Measurements from ENCODE around the gene CHRM1.

The CHRM1 gene

DNA sequence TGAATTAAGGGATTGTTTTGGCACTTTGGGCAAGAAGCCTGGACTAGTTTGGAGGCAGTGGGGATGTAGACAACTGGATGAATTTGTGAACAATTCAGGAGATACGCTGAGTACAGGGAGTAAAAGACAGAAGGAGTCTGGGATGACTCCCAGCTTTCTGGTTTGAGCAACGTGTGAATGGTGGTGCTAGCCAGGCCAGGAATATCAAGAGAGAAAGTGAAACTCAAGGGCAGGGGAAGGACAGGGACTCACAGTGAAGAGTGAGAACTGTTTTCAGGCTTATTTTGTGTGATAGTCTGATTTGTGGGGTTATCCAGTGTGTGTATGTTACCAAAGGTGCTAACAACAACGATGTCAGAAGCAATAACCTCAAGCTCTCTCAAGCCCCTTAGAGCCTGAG, 15.9 kb downstream of the CHRM1 start:
- Mint-ChIP-seq H3K27me3 (ENCODE audit: low read depth, poor library complexity) (peaks cover 56% of the 10 kb centered on the region), H3K9me3 (no peaks in the 10 kb centered on the region), H3K4me1 (peaks cover 4% of the 10 kb centered on the region), H3K27ac (peak overlapping the region; percentile 43), H3K36me3 (ENCODE audit: low read depth) (no peaks in the 10 kb centered on the region), H3K4me3 (no peak overlapping the region)
- DNase-seq = no peak
- TF ChIP-seq, protein P1, sequence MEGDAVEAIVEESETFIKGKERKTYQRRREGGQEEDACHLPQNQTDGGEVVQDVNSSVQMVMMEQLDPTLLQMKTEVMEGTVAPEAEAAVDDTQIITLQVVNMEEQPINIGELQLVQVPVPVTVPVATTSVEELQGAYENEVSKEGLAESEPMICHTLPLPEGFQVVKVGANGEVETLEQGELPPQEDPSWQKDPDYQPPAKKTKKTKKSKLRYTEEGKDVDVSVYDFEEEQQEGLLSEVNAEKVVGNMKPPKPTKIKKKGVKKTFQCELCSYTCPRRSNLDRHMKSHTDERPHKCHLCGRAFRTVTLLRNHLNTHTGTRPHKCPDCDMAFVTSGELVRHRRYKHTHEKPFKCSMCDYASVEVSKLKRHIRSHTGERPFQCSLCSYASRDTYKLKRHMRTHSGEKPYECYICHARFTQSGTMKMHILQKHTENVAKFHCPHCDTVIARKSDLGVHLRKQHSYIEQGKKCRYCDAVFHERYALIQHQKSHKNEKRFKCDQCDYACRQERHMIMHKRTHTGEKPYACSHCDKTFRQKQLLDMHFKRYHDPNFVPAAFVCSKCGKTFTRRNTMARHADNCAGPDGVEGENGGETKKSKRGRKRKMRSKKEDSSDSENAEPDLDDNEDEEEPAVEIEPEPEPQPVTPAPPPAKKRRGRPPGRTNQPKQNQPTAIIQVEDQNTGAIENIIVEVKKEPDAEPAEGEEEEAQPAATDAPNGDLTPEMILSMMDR (IDR thresholded peaks at IDR 0.05) = no peak

DNA sequence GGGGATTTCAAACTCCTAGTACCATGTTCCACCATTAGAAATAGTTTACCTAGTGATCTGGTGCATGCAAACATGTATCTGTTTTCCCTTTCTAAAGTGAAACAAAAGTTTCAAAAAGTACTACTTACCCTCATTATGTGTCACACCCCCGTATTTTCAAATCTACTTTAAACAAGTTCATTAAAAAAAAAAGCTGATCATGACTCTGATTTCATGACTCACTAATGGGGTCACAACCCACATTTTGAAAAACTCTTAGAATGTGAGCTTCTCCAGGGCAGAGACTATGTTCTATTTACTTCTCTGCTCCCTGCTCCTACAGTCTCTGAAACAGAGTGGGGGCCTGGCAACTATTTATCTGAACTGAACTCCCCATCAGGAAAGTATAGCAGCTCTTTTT, 18.2 kb downstream of the CHRM1 start:
- no peak overlapping the region for H3K4me3 Mint-ChIP-seq
- no peaks in the 10 kb centered on the region for H3K36me3 Mint-ChIP-seq (ENCODE audit: low read depth)
- H3K27me3 Mint-ChIP-seq (ENCODE audit: low read depth, poor library complexity) = peaks cover 62% of the 10 kb centered on the region
- DNase-seq = no peak
- TF ChIP-seq, protein P1 (IDR thresholded peaks at IDR 0.05) = no peak
- no peaks in the 10 kb centered on the region for H3K4me1 Mint-ChIP-seq
- H3K9me3 Mint-ChIP-seq = no peaks in the 10 kb centered on the region
- no peak overlapping the region for H3K27ac Mint-ChIP-seq

DNA sequence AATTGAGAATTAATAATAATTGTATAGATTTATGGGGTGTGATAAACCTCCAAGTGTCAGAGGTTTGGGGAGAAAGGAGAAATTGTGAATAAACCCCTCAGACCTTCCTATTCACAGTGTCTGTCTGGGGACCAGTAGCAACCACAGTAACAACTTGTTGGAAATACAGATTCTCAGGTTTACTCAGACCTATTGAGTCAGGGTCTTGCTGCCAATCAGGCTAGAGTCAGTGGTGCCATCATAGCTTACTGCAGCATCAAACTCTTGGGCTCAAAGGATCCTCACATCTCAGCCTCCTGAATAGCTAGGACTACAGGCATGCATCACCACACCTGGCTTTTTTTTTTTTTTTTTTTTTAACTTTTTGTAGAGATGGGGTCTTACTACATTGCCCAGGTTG, 23.1 kb downstream of the CHRM1 start:
- no peaks in the 10 kb centered on the region for H3K36me3 Mint-ChIP-seq (ENCODE audit: low read depth)
- no peak overlapping the region for H3K27ac Mint-ChIP-seq
- peaks cover 52% of the 10 kb centered on the region for H3K27me3 Mint-ChIP-seq (ENCODE audit: low read depth, poor library complexity)
- DNase-seq = no peak
- peaks cover 5% of the 10 kb centered on the region for H3K4me1 Mint-ChIP-seq
- peaks cover 4% of the 10 kb centered on the region for H3K9me3 Mint-ChIP-seq
- no peak overlapping the region for H3K4me3 Mint-ChIP-seq
- TF ChIP-seq, protein P1 (IDR thresholded peaks at IDR 0.05) = no peak

DNA sequence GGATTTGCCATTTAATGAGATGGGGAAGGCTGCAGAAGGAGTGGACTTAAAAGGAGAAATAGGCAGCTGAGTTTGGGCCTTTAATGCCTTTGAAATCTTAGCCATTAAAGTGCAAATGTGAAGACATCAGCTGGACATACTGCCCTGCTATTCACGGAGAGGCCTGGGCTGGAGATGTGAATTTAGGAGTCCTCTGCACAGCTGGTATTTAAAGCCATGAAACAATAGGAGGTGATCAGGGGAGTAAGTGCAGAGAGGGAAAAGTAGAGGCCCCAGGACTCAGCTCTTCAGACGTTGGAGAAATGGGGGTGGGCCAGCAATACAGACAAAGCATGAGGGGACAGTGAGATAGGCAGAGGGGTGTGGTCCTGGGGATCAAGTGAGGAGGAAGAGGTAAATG, 23.9 kb downstream of the CHRM1 start:
- Mint-ChIP-seq H3K36me3 (ENCODE audit: low read depth) (no peaks in the 10 kb centered on the region), H3K27me3 (ENCODE audit: low read depth, poor library complexity) (peaks cover 49% of the 10 kb centered on the region), H3K27ac (peak overlapping the region; percentile 52), H3K4me3 (no peak overlapping the region), H3K4me1 (peaks cover 5% of the 10 kb centered on the region), H3K9me3 (peaks cover 4% of the 10 kb centered on the region)
- DNase-seq = no peak
- TF ChIP-seq, protein P1 (IDR thresholded peaks at IDR 0.05) = no peak

DNA sequence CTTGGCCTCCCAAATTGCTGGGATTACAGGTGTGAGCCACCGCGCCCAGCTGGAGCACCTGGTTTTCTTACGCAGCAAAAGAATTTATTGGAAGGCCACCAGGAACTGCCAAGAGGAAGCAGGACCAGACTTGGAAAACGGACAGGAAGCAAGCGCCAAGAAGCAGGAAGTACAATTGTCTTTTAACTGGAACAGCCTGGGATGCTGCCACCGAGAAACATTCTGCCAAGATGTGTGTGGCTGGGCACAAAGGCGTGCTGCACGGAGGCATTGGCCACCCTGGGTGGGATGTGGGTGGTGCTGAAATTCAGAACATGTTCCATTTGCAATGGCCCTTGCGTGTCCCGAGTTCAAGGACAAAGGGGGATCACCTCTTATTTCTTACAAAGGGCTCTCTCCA, 25.1 kb downstream of the CHRM1 start:
- Mint-ChIP-seq H3K4me3 (no peak overlapping the region), H3K9me3 (peaks cover 4% of the 10 kb centered on the region), H3K27ac (no peak overlapping the region), H3K4me1 (peaks cover 10% of the 10 kb centered on the region), H3K27me3 (ENCODE audit: low read depth, poor library complexity) (peaks cover 36% of the 10 kb centered on the region), H3K36me3 (ENCODE audit: low read depth) (no peaks in the 10 kb centered on the region)
- TF ChIP-seq, protein P1 (IDR thresholded peaks at IDR 0.05) = no peak
- DNase-seq = no peak

DNA sequence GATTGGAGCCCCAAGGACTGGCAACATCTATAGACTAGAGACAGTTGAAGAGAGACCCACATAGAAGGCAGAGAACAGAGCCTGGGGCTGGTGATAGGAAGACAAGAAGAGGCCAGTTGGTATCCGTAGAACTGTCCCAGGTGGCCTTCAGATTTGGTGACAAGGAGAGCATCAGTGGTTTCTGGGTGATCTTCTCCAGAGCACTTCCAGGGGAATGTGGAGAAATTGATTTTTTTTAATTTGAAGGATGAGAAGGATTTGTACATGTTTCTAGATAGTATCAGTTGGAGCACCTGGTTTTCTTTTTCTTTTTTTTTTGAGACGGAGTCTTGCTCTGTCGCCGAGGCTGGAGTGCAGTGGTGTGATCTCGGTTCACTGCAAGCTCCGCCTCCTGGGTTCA, 25.7 kb downstream of the CHRM1 start:
- peaks cover 16% of the 10 kb centered on the region for H3K4me1 Mint-ChIP-seq
- no peak for DNase-seq
- H3K27me3 Mint-ChIP-seq (ENCODE audit: low read depth, poor library complexity) = peaks cover 31% of the 10 kb centered on the region
- H3K27ac Mint-ChIP-seq = no peak overlapping the region
- no peaks in the 10 kb centered on the region for H3K36me3 Mint-ChIP-seq (ENCODE audit: low read depth)
- peaks cover 4% of the 10 kb centered on the region for H3K9me3 Mint-ChIP-seq
- TF ChIP-seq, protein P1 (IDR thresholded peaks at IDR 0.05) = no peak
- no peak overlapping the region for H3K4me3 Mint-ChIP-seq

All from nephron progenitor cell (in vitro differentiated cells).